ENCODE data around the gene POMT1. TPM values are rescaled to one million over a fixed set of nuclear protein-coding genes. Genes with fewer than 3 reads are reported as not detected.

The POMT1 gene
- total RNA-seq, 1 donor from 2014 or later: 29.8 TPM

- ATAC-seq (ENCODE audit: low read depth) (no peak), DNase-seq (no peak)
- Mint-ChIP-seq H3K27ac (no peak overlapping the region), H3K36me3 (ENCODE audit: low read depth) (peaks cover 92% of the 10 kb centered on the region), H3K4me1 (no peaks in the 10 kb centered on the region), H3K9me3 (no peaks in the 10 kb centered on the region), H3K4me3 (no peak overlapping the region), H3K27me3 (no peaks in the 10 kb centered on the region)
- CTCF ChIA-PET: interaction anchor here (1.0 to 1.3 kb wide), 2 partner anchors 138 to 203 kb away, joined by 3 read pairs; no protein-coding TSS in a partner anchor
- POLR2A ChIA-PET: no interaction called here
- TF ChIP-seq CTCF (IDR thresholded peaks at IDR 0.05): no peak
- intact Hi-C loops (cut with micrococcal nuclease): no loop called here
Measured at GRCh38 chr9:131473891-131474290, 28.8 kb upstream of the POMT1 start.

- no peak for DNase-seq
- Mint-ChIP-seq H3K9me3 (no peaks in the 10 kb centered on the region), H3K36me3 (ENCODE audit: low read depth) (peaks cover 94% of the 10 kb centered on the region), H3K27ac (no peak overlapping the region), H3K4me3 (no peak overlapping the region), H3K27me3 (no peaks in the 10 kb centered on the region), H3K4me1 (no peaks in the 10 kb centered on the region)
- TF ChIP-seq CTCF (IDR thresholded peaks at IDR 0.05): no peak
- ATAC-seq (ENCODE audit: low read depth): no peak
- ChIA-PET CTCF (interaction anchor here (1.0 to 1.3 kb wide), 2 partner anchors 138 to 202 kb away, joined by 3 read pairs; no protein-coding TSS in a partner anchor), POLR2A (no interaction called here)
- intact Hi-C loops (cut with micrococcal nuclease): loop anchor here (5.0 kb wide), 1 partner anchor 32 kb away; no protein-coding TSS in a partner anchor
Measured at GRCh38 chr9:131474711-131475110, 28.0 kb upstream of the POMT1 start.

DNA sequence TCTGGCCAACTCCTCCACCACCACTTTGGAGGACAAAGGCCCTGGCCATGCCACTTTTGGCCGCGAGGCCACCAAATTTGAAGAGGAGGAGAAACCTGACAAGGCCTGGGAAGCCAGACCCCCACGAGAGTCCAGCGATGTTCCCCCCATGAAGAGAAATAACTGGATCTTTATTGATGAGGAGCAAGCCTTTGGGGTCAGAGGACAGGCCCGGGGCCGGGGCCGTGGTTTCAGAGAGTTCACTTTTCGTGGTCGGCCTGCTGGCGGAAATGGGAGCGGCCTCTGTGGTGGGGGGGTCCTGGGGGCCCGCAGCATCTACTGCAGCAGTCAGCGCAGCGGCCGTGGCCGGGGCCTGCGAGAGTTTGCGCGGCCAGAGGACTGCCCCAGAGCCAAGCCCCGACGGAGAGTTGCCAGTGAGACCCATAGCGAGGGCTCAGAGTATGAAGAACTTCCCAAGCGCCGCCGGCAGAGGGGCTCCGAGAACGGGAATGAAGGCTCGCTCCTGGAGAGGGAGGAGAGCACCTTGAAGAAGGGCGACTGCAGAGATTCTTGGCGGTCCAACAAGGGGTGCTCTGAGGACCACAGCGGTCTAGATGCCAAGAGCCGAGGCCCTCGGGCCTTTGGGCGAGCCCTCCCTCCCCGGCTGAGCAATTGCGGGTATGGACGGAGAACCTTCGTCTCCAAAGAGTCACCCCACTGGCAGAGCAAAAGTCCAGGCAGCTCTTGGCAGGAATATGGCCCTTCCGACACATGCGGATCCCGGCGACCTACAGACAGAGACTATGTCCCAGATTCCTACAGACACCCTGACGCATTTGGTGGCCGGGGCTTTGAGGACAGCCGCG is 27.4 kb upstream of the POMT1 start:
- no peak for DNase-seq
- ChIA-PET POLR2A (no interaction called here), CTCF (interaction anchor here (0.9 kb wide), 1 partner anchor 125 kb away, joined by 3 read pairs; no protein-coding TSS in a partner anchor)
- Mint-ChIP-seq H3K27me3 (no peaks in the 10 kb centered on the region), H3K4me3 (no peak overlapping the region), H3K4me1 (no peaks in the 10 kb centered on the region), H3K36me3 (ENCODE audit: low read depth) (peaks cover 93% of the 10 kb centered on the region), H3K9me3 (no peaks in the 10 kb centered on the region), H3K27ac (no peak overlapping the region)
- intact Hi-C loops (cut with micrococcal nuclease): loop anchor here (5.0 kb wide), 1 partner anchor 33 kb away; no protein-coding TSS in a partner anchor
- ATAC-seq (ENCODE audit: low read depth): no peak
- no peak for TF ChIP-seq CTCF (IDR thresholded peaks at IDR 0.05)

DNA sequence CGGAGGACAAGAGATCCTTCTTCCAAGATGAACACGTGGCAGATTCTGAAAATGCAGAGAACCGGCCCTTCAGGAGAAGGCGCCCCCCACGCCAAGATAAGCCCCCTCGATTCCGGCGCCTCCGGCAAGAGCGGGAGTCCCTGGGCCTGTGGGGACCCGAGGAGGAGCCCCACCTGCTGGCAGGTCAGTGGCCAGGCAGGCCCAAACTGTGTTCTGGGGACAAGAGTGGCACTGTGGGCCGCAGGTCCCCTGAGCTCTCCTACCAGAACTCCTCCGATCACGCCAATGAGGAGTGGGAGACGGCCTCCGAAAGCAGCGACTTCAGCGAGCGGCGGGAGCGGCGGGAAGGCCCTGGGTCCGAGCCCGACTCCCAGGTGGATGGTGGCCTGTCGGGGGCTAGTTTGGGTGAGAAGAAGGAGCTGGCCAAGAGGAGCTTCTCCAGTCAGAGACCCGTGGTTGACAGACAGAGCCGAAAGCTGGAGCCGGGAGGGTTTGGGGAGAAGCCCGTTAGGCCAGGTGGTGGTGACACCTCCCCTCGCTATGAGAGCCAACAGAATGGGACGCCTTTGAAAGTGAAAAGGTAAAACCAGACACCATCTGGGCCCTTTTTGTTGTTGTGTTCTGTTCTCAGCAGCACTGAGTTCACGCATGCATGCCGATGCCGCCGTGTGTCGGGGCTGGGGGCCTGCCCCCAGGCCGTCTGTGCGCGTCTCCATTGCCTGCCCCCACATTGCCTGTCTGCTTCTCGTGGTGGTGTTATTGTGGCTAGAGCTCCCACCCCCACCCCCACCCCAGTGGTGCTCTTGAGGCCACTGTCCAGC is 26.6 kb upstream of the POMT1 start:
- ChIA-PET POLR2A (no interaction called here), CTCF (interaction anchor here (0.9 kb wide), 1 partner anchor 126 kb away, joined by 3 read pairs; no protein-coding TSS in a partner anchor)
- Mint-ChIP-seq H3K9me3 (no peaks in the 10 kb centered on the region), H3K27me3 (no peaks in the 10 kb centered on the region), H3K4me3 (no peak overlapping the region), H3K27ac (no peak overlapping the region), H3K36me3 (ENCODE audit: low read depth) (peaks cover 88% of the 10 kb centered on the region), H3K4me1 (no peaks in the 10 kb centered on the region)
- DNase-seq (no peak), ATAC-seq (ENCODE audit: low read depth) (no peak)
- no peak for TF ChIP-seq CTCF (IDR thresholded peaks at IDR 0.05)
- intact Hi-C loops (cut with micrococcal nuclease): loop anchor here (5.0 kb wide), 1 partner anchor 34 kb away; no protein-coding TSS in a partner anchor

Data from activated B cell treated with CpG ODN at 0.5 μM for 24 hours (primary cell).